Germinal center (tissue), 1 donor: ENCODE results near the gene SPDYE4.
A peak's percentile ranks its signal among the peaks of the same experiment; 100 is the strongest.

Source experiments
- DNase-seq: peaks from one replicate; pipeline ENCODE4 v3.0.0; 2012; ENCODE audit warnings: mixed read lengths, low spot score

The SPDYE4 gene

DNA sequence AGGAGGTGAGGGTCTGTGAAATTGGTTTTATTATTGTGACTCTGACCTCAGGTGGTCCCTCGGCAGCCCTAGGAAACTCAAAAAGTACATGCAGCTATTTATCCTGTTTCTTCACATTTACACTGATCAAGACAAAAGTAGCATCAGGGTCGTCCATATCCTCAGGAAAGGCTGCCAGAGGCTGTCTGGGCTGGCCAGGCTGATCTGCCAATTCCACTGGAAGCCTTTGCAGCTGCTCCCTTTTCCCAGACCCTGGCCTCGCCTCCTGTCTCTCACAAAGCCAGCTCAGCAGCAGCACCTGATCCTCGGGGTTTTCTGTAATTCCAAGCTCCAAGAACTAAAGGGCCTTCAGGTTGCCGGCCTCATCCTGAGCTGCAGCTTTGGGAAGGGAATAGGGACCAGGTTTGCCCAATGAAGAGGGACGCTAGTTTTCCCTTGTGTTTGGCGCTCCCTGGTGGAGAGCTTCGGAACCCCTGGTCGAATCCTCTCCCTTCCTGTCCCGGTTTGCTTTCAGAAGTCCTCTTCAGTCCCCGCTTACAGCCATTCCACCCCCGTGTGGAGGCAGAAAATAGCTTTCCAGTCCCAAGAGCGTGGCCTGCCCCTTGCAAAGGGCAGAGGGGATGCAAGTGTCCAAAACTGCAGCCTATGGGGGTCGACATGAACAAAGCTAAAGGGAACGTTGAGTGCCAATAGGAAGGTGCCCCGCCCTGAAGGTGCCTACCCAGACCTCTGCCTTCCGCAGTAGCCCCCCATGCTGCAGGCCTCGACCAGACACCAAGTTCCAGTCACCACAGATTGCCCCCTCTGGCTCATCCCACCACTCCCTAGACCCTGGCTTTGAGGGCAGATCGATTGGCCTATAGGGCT is 27.4 kb upstream of the SPDYE4 start:
- DNase-seq: peak; percentile 50

DNA sequence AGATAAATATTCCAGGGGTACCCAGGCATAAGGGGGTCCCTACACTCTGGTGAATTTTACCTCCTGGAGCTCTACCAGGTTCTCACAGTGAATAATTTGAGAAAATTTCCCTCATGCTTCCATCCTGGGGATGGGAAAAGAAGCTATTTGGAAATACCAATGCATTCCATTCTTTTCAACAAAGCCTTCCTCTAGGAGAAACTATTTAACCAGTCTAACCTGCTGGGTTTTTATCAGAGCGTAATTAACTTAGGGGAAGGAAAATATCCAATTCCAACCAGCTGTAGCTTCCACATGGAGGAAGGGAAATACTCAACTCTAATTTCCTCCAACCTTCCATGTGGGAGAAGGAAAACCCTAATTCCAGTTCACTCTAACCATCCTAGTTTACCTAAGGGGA is 23.8 kb upstream of the SPDYE4 start:
- DNase-seq: no peak

DNA sequence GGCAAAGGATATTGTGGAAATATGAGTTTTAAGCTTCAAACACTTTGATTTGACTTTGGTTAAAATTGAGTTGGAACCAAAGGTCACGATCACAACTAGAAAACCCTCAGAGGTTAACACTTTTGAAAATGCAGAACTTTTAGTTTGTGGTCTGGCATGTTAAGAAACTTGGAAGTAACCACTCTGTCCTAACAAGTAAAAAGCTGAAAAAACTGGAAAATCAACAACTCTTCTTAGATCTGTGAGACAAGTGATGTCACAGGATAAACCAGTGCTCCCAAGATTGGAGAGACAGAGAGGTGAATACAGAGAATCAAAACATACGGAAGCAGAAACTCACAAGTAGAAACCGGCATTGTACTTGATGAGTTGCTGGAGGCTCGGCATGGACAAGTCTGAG is 23.4 kb upstream of the SPDYE4 start:
- no peak for DNase-seq

DNA sequence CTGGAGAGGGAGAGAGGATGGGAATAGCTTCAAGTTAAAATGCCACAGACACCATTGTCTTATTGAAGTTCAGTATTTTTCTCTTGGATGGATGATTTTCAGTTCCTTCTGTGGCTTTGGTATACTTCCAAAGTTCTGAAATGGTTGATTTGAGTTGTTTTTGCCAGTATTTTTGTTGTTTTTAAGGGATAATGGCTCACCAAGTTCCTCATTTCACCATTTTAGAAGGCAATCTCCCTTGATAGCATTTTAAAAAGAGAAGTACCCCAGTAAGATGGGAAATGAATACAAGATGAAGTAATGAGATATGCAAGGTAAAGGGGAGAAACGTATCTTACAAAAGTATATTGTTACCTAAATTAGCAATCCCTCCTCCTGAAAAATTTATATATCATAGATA is 18.5 kb upstream of the SPDYE4 start:
- DNase-seq: no peak

DNA sequence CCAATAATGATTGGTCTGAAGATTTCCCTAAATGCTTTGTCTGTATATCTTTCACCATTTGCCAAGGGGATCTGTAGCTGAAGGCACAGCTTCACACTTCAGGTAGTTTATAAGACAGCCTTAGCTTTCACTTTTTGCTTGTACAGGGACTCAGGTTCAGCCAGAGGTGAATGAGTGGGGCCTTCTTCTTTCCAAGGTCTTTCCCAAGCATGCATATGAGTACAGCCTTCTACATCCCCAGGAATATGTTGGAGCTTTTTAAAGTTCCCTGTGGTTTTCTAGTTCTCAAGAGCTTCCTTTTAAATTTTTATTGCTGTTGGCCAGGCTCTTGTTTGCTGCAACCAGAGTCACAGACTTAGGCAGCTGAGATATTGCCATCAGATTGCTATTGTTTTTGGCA is 17.9 kb upstream of the SPDYE4 start:
- DNase-seq: no peak

DNA sequence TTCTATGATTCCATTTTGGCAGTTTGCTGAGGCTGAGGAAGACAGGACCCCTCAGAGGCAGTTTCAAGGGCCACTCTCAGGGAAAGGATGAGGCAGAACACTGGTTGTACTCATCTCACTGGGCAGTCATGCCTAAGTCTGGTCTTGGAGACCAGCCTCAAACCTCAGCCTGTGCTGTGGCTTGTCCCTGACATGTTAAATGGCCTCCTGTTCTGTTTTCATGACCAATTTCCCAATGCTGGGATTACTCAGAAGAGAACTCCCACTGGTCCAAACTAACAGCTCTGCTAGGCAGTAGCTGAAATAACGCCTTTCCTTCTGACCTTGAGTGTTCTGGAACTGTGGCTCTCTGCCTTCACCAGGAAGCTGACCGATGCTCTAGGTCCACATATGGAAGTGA is 8.4 kb upstream of the SPDYE4 start:
- no peak for DNase-seq

DNA sequence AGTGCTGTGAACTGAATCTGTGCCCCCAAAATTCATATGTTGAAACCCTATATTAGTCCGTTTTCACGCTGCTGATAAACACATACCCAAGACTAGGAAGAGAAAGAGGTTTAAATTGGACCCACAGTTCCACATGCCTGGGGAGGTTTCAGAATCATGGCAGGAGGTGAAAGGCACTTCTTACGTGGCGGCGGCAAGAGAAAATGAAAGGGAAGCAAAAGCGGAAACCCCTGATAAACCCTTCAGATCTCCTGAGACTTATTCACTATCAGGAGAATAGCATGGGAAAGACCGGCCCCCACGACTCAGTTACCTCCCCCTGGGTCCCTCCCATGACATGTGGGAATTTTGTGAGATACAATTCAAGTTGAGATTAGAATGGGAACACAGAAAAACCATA is 3.7 kb upstream of the SPDYE4 start:
- DNase-seq: no peak

DNA sequence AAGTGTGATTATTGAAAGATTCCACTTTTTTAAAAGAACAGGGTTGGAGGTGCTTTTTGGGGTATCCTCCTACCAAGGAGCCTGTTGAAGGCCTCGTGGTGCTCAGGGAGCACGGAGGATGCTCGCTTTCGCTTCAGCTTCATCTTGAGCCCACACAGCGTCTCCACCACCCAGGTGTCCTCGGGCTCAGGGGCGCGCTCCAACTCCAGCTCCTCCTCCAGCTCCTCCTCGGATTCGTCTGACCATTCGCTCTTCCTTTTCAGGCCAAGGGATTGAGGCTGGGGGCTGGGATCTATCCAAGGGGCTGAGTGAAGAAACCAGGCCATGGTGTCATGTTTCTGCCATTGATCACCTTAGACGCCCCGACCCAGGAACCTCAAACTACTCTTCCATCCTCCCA is 1.2 kb downstream of the SPDYE4 start:
- DNase-seq: no peak

DNA sequence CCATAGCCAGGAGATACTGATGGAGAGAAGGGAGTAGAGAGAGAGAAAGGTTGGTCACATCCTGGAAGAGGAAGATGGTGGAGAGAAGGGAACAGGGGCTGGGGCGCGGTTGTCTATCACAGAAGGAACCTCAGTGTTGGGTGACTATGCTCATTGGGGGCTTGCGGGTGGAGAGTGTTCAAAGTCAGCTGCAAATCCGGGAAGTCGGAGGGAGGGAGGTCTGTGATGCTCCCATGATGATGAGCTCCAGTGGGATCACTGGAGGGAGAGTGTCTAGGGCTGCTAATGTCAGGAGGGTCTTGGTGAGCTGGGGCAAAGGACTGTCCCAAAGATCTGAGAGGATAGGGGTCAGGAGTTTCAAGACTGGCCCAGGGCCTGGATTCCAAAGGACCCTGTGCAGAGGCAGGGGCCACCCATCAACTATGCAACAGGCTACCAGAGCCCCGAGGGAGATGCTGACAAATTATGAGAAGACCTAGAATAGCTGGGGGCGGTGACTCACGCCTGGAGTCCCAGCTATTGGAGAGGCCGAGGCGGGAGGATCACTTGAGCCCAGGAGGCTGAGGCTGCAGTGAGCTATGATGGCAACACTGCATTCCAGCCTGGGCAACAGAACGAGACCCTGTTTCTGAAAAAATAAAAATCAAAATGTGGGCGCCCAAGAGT is 2.6 kb downstream of the SPDYE4 start:
- no peak for DNase-seq

DNA sequence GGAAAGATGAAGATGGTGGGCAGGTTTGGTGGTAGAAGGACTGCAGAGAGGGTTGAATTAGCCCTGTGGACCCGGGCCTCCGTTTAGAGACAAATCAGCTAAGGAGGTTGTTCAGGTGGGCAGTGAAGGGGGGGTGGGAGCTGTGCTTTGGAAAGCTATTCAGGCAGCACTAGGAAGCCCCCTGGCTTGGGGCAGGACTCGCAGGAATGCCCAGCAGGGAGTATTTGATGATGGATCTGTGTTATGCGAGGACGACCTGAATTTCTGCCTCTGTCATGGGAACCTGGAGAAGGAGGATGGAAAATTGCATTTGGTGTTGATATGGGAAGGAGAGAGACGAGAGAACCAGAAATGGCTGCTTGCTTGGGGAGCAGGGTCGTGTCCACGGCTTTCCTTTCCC is 3.5 kb downstream of the SPDYE4 start:
- DNase-seq: no peak

DNA sequence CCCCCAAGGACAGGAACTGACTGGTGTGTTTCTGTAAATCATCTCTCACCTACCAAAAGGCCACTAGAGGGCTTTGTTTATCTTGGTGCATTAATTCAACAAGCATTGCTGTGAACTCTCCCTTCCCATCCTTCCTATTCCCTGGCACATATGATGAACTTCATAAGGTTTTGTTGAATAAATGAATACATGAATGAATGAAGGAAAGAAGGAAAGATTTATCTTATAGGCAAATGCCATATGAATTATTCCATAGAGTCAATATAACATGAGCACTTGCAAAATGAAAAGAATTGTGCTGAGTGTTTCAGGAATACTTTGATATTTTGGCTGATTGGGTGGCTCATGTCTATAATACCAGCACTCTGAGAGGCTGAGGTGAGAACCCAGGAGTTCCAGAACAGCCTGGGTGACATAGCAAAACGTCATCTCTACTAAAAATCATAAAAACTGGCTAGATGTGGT is 4.3 kb downstream of the SPDYE4 start:
- no peak for DNase-seq

DNA sequence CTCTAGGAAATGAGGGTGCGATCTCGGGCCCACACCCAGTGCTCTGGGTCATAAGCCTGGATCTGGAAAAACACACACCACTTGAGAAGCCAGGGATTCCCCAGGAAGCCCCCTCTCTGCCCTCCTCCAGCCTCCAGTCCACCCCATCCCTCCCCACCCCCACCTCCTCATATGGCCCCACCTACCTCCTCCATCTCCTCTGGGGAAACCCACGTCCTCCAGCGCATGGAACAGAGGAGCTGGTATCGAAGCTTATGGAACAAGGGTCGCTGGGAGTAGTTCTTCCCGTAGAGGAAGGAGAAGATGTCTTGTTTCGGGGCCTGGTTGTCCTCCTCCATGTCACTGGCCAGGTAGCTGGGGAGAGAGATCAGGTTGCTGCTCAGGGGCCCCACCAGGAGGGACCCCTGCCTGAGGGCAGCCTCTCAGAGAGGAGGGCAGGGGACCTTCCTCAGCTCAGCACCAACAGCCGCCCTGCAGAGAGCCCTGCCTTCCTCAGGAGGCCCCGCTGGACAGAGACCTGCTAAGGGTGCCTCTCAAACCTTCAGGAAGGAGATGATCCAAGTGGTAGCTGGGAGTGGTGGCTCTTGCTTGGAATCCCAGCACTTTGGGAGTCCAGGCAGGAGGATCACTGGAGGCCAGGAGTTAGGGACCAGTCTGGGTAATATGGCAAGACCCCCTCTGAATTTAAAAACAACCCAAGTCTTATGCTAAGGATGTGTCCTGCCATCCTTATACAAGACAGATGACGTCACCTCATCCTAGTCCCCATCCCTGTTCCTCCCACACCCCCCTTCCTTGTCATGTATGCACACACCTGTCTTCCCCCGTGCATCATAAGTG is 5.0 kb downstream of the SPDYE4 start:
- no peak for DNase-seq

DNA sequence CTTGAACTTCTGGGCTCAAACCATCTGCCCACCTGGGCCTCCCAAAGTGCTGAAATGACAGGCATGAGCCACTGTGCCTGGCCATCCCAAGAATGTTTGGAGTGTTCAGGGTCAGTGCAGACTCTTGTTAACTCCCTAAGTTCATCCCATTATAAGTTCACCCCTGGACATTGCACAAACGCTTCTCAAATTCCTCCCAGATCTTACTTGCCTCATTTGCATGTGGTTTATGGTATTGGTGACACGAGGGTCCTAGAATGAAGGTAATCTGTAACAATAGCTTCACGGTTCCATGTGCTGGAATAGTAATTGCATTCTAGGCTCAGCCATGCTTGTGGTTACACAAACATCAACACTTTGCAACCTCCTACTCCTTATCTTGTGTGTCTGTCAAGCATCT is 8.7 kb downstream of the SPDYE4 start:
- DNase-seq: no peak

DNA sequence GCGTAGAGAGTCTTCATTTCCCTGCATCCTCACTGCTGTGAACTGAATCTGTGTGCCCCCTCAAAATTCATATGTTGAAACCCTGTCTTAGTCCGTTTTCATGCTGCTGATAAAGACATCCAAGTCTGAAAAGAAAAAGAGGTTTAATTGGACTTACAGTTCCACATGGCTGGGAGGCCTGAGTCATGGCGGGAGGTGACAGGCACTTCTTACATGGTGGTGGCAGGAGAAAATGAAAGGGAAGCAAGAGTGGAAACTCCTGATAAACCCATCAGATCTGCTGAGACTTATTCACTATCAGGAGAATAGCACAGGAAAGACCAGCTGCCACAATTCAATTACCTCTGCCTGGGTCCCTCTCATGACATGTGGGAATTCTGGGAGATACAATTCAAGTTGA is 10.6 kb downstream of the SPDYE4 start:
- no peak for DNase-seq

DNA sequence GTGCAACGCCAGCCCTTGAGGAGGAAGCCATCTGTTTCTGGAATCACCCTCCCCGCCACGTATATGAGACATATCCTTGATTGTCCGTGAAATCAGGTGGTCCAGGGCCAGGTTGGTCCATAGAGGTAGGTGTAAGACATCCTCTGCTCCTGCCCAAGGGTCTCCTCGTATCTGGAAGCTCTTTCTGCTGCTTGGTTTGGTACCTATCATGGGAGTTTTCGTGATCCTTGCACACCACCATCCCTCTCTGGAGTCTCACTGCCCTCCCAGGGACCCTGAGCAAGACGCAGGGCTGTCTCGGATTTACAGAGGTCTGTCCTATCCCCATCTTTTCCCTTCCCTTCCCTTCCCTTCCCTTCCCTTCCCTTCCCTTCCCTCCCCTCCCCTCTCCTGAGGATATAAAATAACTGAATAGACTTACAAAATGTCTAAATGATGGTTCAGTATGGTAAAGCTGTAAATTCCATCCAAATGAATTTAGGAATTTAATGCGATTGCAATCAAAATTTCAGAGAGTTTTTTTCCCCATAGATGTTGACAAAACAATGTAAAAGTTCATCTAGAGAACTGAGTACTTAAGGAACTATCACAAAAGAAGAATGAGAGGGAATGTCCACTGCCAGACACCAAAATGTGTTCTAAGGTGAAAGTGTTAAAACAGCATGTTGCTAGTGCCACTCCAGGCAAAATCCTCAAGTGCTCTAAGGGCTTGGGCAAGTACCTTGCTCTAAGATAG is 11.7 kb downstream of the SPDYE4 start:
- DNase-seq: no peak

DNA sequence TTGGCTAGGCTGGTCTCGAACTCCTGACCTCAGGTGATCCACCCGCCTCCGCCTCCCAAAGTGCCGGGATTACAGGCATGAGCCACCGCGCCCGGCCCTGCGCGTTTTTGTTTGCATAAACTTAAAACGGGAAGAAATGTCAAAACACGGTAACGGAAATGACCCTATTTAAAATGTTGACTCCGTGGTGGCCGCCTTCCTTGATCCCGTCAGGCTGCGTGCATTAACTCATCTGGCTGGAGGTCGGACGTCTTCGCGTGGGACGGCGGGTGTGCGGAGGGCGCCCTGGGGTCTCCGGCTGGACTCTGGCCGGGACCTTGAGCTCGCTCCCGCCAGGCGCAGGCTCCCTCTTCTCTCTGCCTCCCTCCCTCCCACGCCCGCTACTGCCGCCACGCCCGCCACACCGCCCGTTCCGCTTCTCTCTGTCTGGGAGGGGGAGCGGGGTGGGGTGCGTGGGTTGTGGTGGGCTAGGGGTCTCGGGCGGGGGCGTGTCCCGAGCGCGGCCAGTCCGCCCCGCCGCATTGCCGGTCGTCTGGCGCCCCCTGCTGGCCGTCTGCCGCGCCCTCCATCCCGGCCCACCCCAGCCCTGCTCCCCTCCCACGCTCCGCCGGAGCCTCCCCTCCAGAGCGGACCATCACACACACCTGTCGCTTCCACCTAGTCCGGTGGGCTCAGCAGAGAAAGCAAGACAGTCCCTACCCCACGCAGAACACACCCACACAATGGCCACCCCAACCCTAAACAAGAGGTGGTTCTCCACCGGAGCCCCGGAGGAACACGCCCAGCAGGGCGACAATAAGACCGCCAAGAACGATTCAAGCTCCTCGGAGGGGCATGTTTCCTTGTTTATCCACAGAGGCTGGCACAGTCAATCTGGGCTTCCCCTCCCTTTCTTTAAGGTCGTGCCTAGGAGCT is 12.5 kb downstream of the SPDYE4 start:
- DNase-seq: peak; percentile 88

DNA sequence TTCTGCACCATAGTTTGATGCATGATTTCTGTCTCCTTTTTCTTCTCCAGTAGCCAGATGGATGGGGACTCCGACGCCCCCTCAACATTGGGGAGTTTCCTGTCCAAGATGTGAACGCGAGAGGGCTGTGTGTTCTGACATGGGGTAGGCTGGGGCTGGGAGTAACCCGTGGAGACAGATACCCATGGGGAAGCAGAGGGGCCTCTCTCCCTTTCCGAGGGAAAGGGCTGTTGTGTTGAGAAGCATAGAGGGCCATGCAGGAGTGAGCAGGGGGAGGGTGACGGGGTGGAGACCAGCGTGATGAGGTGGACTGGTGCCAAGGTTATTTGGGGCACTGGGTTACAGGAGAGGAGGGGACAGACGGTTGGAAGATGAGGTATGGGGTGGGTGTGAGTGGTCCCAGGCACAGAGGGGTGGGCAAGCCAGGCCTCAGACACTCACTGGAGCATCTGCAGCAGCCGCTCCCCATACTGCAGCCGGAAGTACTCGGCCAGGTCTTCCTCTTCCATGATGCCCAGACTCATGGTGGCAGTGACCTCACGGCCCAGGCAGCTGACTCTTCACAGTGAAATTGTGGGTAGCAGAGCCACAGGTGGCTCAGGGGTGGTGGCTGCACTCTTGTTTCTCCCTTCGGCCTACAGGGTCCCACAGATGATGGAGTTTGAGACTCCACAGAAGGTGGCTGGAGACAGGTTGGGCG is 14.1 kb downstream of the SPDYE4 start:
- DNase-seq: no peak

DNA sequence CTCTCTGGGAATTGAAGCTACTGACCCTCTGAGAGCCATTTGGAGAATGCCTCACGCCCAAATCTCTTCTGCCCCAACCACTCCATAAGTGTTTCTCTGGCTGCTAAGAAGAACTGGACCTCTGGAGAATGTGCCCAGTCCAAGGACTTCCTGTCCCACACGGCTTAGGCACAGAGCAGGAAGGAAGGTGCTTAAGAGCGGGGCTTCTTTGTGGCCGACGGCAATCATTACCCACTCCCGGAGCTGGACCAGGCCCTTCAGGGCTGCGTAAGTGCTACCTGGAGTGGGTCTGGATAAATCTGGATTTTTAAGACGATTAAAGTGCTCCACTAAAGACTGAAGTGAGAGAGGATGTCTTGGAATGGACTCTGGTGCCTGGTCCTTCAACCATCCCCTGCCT is 15.5 kb downstream of the SPDYE4 start:
- DNase-seq: no peak

DNA sequence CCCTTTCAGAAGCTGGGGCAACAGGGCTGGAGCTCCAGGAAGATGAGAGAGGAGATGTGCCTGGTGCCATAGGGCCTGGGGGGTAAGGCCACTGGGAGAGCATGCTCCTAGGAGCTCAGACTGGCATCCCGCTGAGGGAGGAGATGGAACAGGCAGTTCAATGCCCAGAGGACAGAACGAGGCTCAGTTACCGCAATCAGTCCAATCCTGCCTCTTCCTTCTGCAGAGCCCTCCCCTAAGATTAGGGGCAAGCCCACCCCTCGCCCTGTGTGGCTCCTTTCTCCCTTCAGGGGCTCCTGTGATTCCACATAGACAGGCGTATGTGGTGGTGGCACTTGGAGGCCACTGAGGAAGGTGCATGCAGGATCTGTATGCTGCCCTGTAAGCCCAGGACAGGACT is 16.1 kb downstream of the SPDYE4 start:
- DNase-seq: no peak

DNA sequence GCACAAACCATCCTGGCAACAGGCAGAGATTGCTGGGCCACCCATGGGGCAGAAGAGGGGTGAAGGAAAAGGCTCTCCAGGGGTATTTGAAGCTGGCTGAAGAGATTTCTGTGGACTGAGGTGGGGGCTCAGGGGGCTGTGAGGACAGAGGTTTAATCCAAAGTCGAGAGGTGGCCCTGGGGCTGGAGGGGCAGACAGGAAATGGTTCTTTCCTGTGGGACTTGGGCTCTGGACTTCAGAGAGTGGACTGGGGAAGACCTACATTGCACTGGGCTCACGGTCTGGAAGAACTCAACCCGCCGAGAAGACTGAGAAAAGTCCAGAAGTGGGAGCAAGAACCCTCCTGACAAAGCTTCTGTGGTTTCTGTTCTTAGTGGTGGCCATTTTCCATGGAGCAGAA is 16.6 kb downstream of the SPDYE4 start:
- no peak for DNase-seq
